ENCODE data around the gene HHATL. TPM values are rescaled to one million over a fixed set of nuclear protein-coding genes. Genes with fewer than 3 reads are reported as not detected.
A peak's percentile ranks its signal among the peaks of the same experiment; 100 is the strongest.
"Not testable (repeated sequence)": the region's sequence is repeated elsewhere in the genome, so short reads cannot be mapped to it uniquely, and the experiment has no call there.

Gene HHATL
- total RNA-seq, 1 donor from 2014 or later: 0.73 TPM

DNA sequence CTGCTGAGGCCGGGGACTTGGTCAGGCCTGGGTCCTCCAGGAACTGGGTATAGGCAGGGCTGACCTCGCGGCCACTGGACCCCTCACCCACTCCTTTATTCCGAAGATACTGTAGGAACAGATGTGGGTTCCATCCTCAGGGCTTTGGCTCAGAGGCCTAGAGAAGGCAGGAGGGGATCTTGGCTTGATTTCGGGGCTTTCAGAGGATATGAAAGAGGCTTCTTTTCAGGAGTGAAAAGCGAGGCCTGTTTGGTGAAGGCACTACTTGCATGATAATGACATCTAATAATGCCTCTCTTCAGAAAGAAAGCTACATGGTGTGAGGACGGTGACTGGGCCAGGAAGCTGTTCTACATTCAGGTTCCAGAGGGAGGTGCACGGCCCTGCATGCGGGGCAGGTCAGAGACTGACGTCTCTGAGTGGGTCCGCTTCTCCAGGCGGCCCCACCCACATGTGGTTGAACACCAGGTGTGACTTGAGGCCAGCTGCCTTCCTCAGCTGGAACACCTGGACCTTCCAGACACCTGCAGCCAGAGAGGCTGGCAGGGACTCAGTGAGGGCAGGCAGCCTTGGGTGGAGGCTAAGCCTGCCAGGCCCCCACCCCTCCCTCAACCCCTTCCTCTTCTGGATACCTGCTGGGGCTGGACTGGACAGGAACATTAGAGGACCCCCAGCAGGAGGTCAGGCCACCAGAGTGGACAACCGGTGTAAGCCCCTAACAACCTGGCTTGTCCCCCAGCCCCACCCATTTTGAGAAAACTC lies 31.1 kb upstream of the HHATL start:
- DNase-seq (ENCODE audit: low spot score): no peak

DNA sequence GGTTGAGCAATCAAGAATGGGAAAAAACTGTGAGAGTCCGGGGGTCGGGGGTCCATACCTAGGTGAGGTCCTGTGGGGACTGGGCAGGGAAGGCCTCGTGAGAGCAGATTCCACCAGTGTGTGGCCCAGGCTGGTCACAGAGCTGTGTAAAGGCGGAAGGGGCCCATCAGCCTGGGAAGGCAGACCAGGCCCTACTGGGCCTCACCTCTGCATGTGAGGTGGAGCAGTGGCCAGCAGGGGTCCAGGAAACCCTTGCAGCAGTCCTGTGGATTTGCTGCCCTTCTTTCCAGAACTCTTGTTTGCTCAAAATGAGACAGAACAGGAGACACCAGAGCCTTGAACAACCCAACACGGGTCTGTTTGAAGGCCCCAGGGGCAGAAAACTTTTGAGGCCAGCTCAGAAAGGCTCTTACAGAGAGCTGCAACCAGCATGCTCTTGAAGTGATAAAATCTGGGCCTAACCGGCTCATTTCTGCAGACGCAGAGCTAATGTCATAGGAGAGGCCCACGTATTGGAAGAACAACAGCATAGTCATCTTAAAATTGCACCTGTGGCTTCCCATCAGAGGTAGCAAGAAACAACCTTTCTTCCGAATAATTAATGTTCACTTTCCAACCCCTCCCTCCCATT lies 30.3 kb upstream of the HHATL start:
- DNase-seq (ENCODE audit: low spot score): no peak

DNA sequence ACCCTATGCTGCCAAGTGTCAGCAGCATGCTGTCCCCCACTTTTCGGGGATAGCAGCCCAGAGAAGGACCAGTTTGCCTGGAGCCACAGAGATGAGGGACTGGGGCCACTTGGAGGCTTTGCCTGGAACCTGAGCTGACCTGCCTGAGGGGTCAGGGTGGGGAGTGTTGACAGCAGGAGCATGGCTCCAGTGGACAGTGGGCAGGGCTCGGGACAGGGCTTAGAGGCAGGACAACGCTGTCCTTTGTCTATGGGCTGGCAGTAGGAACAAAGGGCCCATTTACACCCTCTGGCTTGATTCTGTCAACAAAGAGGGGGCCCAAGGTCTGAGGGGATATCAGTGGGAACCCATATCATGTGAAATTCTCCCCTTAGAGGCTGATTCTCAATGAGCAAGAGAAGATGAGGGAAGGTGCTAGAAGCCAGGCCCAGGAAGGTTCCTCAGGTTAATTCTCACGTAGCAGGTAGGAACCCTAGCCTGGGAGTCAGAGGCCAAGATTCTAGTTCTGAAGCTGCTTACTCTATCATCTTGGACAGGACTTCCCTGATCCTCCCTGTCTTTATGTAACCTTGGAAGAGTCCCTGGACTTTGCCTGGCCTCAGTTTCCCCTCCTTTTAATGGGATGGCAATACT lies 29.7 kb upstream of the HHATL start:
- no peak for DNase-seq (ENCODE audit: low spot score)

DNA sequence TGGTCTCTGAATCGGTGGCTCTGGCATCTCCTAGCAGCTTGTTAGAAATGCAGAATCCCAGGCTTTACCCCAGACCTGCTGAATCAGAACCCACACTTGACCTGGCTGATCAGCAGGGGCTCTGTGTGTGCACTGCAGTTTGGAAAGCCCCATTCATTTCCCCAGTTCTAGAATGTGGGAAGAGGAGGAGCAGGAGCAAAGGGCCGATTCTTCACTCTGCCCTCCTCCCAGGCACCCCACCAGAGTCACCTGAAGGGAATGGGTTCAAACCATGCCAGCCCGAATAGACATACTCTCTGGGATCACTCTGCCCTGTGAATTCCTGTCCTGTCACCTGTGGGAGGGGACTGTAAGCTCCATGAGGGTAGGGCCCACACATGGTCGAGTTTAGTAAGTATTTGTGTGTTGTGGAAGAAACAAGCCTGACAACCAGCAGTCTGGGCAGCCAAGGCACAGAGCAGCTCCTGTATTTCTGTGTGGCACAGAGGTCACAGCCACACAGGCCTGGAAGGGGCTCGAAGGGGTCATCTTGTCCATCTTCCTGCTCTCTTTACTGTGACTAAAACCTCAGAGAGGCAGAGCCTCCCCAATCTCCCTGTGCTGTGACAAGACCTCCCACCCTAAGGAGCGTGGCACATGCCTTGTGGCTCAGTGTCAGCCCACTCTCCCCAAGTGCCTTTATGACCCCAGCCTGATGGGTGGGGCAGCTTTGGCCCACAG lies 29.0 kb upstream of the HHATL start:
- no peak for DNase-seq (ENCODE audit: low spot score)

DNA sequence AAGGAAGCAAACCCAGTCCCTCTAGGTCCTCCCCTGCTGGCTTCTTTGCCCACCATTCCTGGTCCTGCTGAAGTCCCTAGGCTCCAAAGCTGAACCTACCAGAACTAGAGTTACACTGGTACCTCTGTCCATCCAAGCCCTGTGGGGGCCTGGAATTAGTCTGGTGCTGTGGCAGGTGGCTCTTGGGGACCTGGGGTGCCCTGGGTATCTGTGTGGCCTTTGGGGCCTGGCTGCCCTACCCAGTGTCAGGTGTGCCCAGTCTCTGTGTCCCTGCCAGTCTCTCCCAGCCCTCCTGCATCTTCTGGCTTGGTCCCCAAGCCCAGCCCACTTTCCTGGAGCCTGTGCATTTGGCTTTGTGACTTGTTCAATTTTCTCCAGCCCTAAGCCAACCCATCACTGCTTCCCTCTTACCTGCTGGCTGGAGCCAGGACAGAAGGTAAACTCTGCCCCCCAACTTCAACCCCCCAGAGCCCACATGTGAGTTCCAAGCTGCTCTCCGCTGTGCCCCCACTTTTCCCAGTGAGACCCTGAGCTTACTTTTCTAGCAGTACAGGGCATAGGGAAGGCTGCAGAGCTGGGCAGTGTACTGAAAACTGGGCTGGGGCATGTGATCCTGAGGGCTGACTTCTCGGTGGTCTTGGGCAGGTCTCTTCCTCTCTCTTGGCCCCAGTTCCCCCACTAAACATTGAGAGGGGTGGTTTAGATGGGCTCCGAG lies 28.3 kb upstream of the HHATL start:
- DNase-seq (ENCODE audit: low spot score): no peak

DNA sequence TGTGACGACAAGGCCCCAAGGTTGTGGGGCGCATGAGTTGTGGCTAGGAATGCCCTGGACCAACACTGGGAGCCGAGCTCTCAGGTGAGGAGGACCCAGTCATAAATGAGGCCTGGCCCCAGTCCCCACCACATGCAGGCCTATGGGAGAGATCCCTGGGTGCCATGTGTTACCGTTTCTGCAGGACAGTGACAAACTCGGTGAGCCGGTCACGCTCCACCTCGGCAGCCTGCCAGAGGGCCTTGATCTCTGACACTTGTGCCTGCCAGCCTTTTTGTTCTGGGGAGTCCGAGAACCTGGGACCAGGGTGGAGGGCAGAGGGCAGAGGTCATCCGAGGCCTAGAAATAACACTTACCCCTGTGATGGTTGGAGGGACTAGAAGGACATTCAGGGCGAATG lies 27.7 kb upstream of the HHATL start:
- DNase-seq (ENCODE audit: low spot score): no peak

DNA sequence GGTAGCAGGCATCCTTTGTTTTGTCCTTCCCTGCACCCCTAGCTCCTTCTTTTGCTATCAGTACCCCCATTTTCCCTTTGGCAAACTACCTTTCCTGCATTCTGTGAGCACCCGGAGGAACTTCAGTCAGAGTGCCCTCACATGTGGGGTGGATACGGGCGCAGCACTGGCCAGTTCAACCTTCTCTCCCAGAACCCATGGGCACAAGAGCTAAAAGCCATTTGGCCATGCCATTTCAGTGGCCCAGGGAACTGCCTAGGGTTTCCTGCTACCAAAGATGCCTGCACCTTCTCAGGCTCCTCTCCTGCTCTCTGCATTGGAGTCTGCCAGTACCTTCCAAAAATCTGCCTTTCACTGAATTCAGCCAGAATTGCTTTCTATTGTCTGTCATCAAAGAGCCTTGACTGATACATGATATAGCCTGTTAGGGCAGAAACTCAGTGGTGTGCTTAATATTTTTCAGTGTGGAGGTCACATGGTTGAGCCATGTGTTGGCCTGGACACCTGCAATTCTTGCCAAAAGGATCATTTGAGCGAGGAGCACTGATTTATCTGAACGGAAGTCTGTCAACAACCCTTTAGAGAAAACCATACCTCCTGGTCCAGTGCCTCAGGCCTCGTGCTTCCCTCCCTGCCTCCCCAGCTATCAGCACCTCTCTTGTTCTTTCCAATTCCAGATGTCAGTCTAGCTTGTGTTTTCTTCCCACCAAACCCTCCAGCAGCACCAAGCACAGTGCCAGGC lies 27.0 kb upstream of the HHATL start:
- peak; percentile 35 for DNase-seq (ENCODE audit: low spot score)

DNA sequence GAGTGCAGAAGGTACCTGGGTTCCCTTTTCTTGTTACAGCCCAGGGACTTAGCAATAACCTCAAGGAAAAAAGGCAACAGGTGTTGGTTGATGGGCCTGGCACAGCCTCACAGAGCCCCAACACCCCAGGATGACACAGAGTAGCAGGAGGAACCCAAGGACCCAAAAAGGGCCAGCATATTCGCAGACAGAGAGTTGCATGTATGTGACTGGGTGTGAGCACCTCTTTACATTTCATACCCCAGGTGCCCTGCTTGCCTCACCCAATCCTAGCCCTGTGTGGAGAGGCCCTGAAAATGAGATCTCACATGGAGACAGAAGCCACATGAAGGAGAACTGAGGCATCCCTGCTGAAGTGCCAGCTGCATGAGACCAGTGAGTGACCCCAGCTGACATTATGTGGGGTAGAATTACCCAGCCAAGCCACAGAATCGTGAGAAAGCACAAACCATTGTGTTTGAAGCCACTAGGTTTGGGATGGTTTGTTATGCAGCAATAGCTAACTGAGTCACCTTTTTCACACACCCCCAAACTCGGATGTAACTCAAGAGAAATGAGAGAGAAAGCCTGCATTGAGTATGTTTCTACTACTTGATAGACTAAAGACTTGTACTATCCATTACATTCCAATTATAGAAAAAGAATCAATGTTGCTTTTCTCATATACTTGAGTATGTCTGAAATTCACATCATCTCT lies 26.2 kb upstream of the HHATL start:
- no peak for DNase-seq (ENCODE audit: low spot score)

DNA sequence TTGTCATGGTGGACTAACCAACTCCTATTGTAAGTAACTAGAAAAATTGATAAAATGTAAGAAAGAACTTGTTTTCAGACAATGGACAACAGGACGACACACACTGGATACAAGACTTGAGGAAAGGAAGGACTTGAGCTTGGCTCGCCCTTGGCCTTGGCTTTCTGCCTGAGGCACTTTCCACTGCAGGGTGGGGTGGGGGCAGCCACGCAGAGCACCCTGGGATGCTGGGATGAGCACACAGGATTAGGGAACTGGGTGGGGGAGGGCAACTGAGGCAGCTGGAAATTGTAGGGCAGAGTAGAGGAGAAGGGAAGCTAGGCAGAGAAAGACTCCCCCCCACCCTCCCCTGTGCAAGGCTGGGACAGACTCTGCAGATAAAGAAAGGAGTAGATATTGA lies 25.5 kb upstream of the HHATL start:
- peak; percentile 44 for DNase-seq (ENCODE audit: low spot score)

DNA sequence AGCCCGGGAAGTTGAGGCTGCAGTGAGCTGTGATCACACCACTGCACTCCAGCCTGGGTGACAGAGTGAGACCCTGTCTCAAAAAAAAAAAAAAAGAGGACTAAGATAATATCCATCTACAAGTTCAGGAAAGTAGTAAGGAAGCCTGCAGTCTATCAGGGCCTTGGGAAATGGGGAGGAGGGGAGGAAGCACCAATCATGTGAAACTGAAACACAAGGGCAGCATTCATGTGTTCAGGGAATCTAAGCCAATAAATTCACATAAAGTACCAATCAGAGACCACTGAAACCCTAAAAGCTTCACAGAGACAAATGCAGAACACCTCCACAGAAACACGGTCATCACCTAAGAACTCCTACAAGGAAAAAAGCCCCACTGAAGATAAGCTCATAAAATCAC lies 22.9 kb upstream of the HHATL start:
- DNase-seq (ENCODE audit: low spot score): no peak

DNA sequence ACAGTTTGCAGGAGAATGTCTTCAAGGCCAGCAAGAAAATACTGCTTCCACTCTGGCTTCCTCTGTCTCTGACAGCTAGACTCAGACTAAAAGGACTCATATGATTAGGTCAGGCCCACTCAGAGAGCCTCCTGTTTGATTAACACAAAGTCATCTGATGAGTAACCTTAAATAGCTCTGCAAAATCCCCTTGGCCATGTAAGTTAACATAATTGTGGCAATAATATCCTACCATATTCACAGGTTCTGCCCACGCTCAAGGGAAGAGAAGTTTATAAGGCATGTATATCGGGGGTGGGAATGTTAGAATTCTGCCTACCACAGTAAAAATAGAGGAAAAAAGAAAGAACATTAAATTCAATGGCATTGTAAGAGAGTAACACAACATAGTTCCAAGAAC lies 20.6 kb upstream of the HHATL start:
- no peak for DNase-seq (ENCODE audit: low spot score)

DNA sequence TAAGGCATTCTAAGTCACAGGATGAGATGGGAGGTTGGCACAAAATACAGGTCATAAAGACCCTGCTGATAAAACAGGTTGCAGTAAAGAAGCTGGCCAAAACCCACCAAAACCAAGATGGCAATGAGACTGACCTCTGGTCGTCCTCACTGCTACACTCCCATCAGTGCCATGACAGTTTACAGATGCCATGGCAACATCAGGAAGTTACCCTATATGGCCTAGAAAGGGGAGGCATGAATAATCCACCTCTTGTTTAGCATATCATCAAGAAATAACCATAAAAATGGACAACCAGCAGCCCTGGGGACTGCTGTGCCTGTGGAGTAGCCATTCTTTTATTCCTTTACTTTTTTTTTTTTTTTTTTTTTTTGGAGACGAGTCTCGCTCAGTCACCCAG lies 19.8 kb upstream of the HHATL start:
- DNase-seq (ENCODE audit: low spot score): not testable (repeated sequence)

DNA sequence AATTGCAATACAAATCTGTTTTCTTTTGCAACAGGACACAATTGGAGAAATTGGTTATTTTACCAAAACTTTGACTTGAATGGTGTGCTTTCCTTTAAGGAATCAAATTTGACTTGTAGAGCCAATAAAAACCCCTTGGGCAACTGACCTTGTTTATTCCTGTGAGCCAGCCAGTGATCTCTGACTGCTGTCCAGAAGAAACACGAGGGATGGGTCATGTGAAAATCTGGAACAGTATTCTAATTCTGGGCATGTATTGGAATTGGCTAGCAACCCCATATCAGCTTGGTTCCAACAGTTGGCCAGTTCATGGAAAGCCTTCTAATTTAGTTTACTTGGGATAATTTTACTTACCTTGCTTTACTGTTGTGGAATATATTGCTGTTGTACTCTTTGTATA lies 19.1 kb upstream of the HHATL start:
- DNase-seq (ENCODE audit: low spot score): peak; percentile 43

DNA sequence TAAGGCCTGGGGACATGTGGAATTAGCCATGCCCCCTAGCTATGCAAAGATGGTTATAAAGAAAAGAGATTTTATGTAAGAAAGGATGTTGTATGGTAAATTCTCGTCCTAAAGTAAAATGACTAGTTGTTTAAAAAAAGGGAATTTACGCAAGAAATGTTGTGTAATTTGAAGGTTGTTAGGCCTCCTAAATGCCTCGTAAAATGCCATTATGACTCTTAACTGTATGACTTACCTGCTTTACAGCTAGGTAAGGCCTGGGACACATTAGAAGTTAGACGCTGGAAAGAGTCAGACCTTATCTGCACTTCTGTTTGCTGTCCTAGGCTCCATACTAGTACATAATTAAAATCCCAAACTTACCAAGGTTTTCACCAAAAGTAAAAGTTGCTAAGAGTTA lies 17.5 kb upstream of the HHATL start:
- DNase-seq (ENCODE audit: low spot score): no peak

DNA sequence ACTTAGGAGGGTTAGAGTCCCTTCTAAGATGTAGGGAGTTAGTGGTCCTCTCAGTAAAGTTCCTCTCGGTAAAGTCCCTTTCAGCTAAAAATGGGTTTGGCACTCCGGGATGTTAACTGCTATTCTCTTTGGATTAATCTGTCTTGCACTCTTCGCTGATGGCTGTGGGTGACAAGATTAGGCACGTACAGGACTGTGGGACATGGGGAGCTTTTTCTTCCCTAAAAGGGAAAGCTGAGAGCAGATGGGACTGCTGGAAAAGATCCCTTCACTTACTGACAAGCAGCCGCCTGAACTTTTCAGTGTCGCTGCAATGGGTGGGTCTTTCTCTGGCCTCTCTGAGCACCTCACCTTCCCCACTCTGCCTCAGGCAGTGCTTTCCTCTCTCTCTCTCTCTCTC lies 16.4 kb upstream of the HHATL start:
- no peak for DNase-seq (ENCODE audit: low spot score)

DNA sequence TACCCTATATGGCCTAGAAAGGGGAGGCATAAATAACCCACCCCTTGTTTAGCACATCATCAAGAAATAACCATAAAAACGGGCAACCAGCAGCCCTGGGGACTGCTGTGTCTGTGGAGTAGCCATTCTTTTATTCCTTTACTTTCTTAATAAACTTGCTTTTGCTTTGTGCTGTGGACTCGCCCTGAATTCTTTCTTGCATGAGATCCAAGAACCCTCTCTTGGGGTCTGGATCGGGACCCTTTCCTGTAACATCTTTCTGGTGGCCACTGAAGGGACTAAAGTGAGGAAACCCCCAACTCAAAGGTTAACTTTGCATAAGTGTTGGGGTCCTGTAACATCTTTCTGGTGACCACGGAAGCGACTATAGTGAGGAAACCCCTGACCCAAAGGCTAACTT lies 15.7 kb upstream of the HHATL start:
- DNase-seq (ENCODE audit: low spot score): no peak

DNA sequence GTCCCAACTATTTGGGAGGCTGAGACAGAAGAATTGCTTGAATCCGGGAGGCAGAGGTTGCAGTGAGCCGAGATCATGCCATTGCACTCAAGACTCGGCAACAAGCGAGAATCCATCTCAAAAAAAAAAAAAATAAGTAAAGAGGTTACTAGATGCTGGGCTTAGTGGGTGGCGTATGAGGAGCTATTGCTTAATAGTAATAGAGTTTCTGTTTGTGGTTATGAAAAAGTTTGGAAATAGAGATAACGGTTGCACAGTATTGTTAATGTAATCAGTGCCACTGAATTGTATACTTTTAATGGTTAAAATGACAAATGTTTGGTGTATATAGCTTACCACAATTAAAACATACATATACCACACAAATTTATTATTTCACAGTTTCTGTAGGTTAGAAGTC lies 14.7 kb upstream of the HHATL start:
- no peak for DNase-seq (ENCODE audit: low spot score)

DNA sequence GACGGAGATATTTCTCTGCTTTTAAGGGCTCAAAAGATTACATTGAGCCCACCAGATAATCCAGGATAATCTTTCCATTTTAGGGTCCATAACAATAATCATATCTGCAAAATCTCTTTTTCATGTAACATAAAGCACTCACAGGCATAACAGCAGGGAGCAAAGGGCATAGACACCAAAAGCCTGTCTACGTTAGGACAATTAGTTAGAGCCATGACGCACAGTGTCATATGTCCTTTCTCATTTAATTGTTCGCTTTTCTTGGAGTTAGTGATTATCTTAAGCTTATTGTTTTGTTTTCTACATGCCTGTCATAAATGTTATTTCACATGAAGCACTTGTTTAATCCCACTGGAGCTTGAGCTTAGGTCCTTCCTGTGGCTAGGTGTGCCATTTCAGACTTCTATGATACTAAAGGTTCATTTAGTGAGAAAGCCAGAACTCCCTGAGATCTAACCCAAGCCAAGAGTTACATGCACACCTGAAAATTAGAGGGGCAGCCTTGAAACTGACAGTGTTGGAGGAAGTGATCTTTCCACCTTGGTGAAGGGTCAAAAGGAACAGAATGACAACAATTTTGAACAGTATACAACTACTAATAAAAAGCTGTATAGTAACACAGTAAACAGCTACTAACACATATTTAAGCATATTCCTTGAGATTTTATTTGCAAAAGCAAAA lies 11.7 kb upstream of the HHATL start:
- DNase-seq (ENCODE audit: low spot score): no peak

DNA sequence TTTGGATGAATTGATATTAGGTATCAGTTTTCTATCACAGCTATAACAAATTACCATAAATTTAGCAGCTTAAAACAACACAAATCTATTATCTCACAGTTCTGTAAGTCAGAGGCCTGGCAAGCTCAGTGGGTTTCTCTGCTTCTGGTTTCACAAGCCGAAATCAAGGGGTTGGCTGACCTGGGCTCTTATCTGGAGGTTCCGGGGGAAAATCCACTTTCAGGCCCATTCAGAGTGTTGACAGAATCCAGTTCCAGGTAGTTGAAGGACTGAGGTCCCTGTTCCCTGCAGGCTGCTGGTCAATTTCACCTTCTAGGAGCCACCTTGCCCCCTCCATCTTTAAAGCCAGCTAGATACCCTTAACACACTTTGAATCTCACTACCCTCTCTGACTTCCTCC lies 11.1 kb upstream of the HHATL start:
- no peak for DNase-seq (ENCODE audit: low spot score)

All from ureter (tissue), 1 donor.